ENCODE data around the gene OLA1. TPM values are rescaled to one million over a fixed set of nuclear protein-coding genes. Genes with fewer than 3 reads are reported as not detected.

The OLA1 gene
- polyA plus RNA-seq, 3 donors = 24.9 to 72.3 (median 71.9) TPM

- Mint-ChIP-seq H3K4me3 (no peak overlapping the region), H3K27me3 (ENCODE audit: low read depth in 3 of 3) (peaks cover 0 to 3% (median 3%) of the 10 kb centered on the region in 3 donors), H3K4me1 (peaks cover 11% of the 10 kb centered on the region), H3K9me3 (peaks cover 0 to 2% (median 0%) of the 10 kb centered on the region in 7 donors), H3K27ac (peak overlapping the region in 1 of 7 donors; percentile 27), H3K36me3 (peaks cover 12 to 15% of the 10 kb centered on the region in 2 donors)
- Histone ChIP-seq H3K4me1 (ENCODE audit: control insufficient read depth in 1 of 2, insufficient read depth in 2 of 2, low read length in 2 of 2) (peaks cover 9 to 11% of the 10 kb centered on the region in 2 donors), H3K27ac (ENCODE audit: low read depth in 1 of 2, low read length in 2 of 2) (no peak overlapping the region), H3K79me2 (ENCODE audit: insufficient read depth, low read length) (no peaks in the 10 kb centered on the region), H4K20me1 (ENCODE audit: insufficient read depth, low read length) (no peaks in the 10 kb centered on the region), H3K9ac (ENCODE audit: insufficient read depth, low read length, poor library complexity, severe bottlenecking) (no peak overlapping the region), H3K36me3 (replicated peaks in 1 of 2; ENCODE audit: control insufficient read depth in 1 of 2, insufficient read depth in 2 of 2, low read length in 2 of 2) (peaks cover 4 to 17% of the 10 kb centered on the region in 2 donors), H3K4me3 (replicated peaks in 1 of 3; ENCODE audit: low read depth in 2 of 3, low read length in 3 of 3) (no peak overlapping the region), H3K9me3 (replicated peaks in 1 of 2; ENCODE audit: control insufficient read depth in 1 of 2, insufficient read depth in 1 of 2, low read length in 2 of 2) (no peaks in the 10 kb centered on the region), H3K27me3 (ENCODE audit: control insufficient read depth in 2 of 2, insufficient read depth in 2 of 2, low read length in 2 of 2) (no peaks in the 10 kb centered on the region), H2AFZ (ENCODE audit: insufficient read depth, low read depth, low read length, poor library complexity, severe bottlenecking) (no peak overlapping the region), H3K4me2 (replicated peaks; ENCODE audit: extremely low read depth, low read length, poor library complexity, severe bottlenecking) (no peak overlapping the region)
- DNase-seq = no peak
- intact Hi-C loops (cut with micrococcal nuclease) = no loop called here
- 82% methylated on average over 2 of the region's 7 CpGs for WGBS (ENCODE audit: insufficient coverage)
- TF ChIP-seq, protein P1, sequence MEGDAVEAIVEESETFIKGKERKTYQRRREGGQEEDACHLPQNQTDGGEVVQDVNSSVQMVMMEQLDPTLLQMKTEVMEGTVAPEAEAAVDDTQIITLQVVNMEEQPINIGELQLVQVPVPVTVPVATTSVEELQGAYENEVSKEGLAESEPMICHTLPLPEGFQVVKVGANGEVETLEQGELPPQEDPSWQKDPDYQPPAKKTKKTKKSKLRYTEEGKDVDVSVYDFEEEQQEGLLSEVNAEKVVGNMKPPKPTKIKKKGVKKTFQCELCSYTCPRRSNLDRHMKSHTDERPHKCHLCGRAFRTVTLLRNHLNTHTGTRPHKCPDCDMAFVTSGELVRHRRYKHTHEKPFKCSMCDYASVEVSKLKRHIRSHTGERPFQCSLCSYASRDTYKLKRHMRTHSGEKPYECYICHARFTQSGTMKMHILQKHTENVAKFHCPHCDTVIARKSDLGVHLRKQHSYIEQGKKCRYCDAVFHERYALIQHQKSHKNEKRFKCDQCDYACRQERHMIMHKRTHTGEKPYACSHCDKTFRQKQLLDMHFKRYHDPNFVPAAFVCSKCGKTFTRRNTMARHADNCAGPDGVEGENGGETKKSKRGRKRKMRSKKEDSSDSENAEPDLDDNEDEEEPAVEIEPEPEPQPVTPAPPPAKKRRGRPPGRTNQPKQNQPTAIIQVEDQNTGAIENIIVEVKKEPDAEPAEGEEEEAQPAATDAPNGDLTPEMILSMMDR (IDR thresholded peaks at IDR 0.05) = no peak
Measured at GRCh38 chr2:174070281-174070680, 178.1 kb downstream of the OLA1 start.

DNA sequence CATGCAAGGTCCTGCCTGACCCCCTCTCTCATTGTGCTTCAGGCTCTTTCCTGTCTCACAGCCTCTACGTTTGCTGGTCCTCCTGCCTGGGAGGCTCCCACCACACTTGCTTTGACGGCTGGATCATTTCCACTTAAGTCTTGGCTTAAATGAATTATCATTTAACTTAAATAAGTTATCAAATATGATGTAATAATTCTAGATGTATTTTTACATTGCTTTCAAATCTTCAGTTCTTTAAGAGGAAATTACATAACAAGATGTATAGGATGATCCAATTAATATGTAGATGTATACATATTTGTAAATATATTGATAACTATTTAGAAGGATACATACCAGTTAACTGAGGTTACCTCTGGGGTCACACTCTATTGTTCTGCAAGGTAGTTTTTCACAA is 180.5 kb downstream of the OLA1 start:
- no peak overlapping the region for H3K27ac ChIP-seq (ENCODE audit: low read depth in 1 of 2, low read length in 2 of 2)
- no peaks in the 10 kb centered on the region for H3K27me3 ChIP-seq (ENCODE audit: control insufficient read depth in 2 of 2, insufficient read depth in 2 of 2, low read length in 2 of 2)
- TF ChIP-seq, protein P1 (IDR thresholded peaks at IDR 0.05) = no peak
- no peak for DNase-seq
- H3K27me3 Mint-ChIP-seq (ENCODE audit: low read depth in 3 of 3) = peaks cover 3% of the 10 kb centered on the region in 3 donors
- H3K36me3 ChIP-seq (replicated peaks in 1 of 2; ENCODE audit: control insufficient read depth in 1 of 2, insufficient read depth in 2 of 2, low read length in 2 of 2) = no peaks in the 10 kb centered on the region
- no CpG with 5 or more reads among the region's 2 CpGs for WGBS (ENCODE audit: insufficient coverage)
- peaks cover 10% of the 10 kb centered on the region for H3K4me1 Mint-ChIP-seq
- H3K9me3 ChIP-seq (replicated peaks in 1 of 2; ENCODE audit: control insufficient read depth in 1 of 2, insufficient read depth in 1 of 2, low read length in 2 of 2) = no peaks in the 10 kb centered on the region
- H3K4me2 ChIP-seq (replicated peaks; ENCODE audit: extremely low read depth, low read length, poor library complexity, severe bottlenecking) = no peak overlapping the region
- peaks cover 0 to 3% (median 0%) of the 10 kb centered on the region in 7 donors for H3K9me3 Mint-ChIP-seq
- H3K27ac Mint-ChIP-seq = no peak overlapping the region
- no peaks in the 10 kb centered on the region for H4K20me1 ChIP-seq (ENCODE audit: insufficient read depth, low read length)
- no peak overlapping the region for H2AFZ ChIP-seq (ENCODE audit: insufficient read depth, low read depth, low read length, poor library complexity, severe bottlenecking)
- H3K4me3 Mint-ChIP-seq = no peak overlapping the region
- H3K36me3 Mint-ChIP-seq = peaks cover 0 to under 1% of the 10 kb centered on the region in 2 donors
- intact Hi-C loops (cut with micrococcal nuclease) = no loop called here
- H3K9ac ChIP-seq (ENCODE audit: insufficient read depth, low read length, poor library complexity, severe bottlenecking) = no peak overlapping the region
- no peaks in the 10 kb centered on the region for H3K79me2 ChIP-seq (ENCODE audit: insufficient read depth, low read length)
- H3K4me1 ChIP-seq (ENCODE audit: control insufficient read depth in 1 of 2, insufficient read depth in 2 of 2, low read length in 2 of 2) = peaks cover 9 to 11% of the 10 kb centered on the region in 2 donors
- H3K4me3 ChIP-seq (replicated peaks in 1 of 3; ENCODE audit: low read depth in 2 of 3, low read length in 3 of 3) = no peak overlapping the region
